Breast epithelium (tissue), 3 donors: ENCODE data around the gene SLC25A21.

Experiments
- POLR2A ChIP-seq: fragments of 450-650 bp; IDR thresholded peaks from one replicate; pipeline ENCODE4 v1.6.1; 2016; ENCODE audit warnings: antibody characterized with exemption, mild to moderate bottlenecking, moderate library complexity
- POLR2AphosphoS5 ChIP-seq, 3 donors: sonication (generic); formaldehyde crosslinking; IDR thresholded peaks; one replicate each; pipeline ENCODE4 v1.6.1; 2017; ENCODE audit warnings: antibody characterized with exemption in 3 of 3
- TF ChIP-seq, protein P1 (sequence below), 3 donors: fragments of 450-650 bp; IDR thresholded peaks; one replicate each; pipeline ENCODE4 v1.5.1; 2016 to 2017; ENCODE audit warnings: antibody characterized with exemption in 3 of 3, mild to moderate bottlenecking in 3 of 3, moderate library complexity in 3 of 3

DNA sequence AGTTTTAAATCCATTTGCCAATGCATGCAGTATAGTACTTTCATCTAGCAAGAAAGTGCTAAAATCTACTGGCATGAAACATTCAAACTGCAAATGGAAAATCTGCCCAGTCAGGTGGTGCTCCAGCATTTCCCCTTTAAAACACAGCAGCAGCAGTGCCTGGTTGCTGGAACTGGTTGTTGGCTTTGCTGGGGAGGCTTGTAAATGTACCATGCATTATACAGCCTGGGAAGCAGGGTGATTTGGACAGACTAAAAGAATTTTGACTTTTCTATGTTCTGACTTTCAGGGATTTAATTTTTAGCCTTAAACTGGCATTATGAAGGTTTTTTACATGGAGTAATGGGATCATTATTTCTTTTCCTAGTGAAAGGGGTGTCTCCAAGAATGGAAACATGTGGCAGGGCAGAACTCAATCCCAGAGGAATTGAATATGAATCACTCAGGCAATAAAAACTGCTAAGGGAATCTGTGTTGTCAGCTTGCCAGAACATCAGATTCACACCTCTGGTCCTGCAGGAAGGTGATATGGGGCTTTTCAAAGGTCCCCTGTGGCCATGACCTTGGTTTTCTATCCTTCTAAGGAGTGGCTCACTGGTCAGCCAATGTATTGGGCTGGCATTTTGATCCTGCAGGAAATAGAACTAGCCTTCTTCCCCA lies 519.7 kb downstream of the SLC25A21 start:
- TF ChIP-seq POLR2A = no peak
- TF ChIP-seq POLR2AphosphoS5 (IDR thresholded peaks at IDR 0.05) = no peak
- TF ChIP-seq, protein P1, sequence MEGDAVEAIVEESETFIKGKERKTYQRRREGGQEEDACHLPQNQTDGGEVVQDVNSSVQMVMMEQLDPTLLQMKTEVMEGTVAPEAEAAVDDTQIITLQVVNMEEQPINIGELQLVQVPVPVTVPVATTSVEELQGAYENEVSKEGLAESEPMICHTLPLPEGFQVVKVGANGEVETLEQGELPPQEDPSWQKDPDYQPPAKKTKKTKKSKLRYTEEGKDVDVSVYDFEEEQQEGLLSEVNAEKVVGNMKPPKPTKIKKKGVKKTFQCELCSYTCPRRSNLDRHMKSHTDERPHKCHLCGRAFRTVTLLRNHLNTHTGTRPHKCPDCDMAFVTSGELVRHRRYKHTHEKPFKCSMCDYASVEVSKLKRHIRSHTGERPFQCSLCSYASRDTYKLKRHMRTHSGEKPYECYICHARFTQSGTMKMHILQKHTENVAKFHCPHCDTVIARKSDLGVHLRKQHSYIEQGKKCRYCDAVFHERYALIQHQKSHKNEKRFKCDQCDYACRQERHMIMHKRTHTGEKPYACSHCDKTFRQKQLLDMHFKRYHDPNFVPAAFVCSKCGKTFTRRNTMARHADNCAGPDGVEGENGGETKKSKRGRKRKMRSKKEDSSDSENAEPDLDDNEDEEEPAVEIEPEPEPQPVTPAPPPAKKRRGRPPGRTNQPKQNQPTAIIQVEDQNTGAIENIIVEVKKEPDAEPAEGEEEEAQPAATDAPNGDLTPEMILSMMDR (IDR thresholded peaks at IDR 0.05) = no peak
